H9 (cell line): ENCODE measurements around the gene GPR157. TPM values are rescaled to one million over a fixed set of nuclear protein-coding genes. Genes with fewer than 3 reads are reported as not detected.

Experiments used
- DNase-seq: peaks from one replicate; pipeline ENCODE4 v3.0.0-alpha.2; 2017
- H2AFZ ChIP-seq: one replicate; pipeline ENCODE4 v1.6.1; 2013; ENCODE audit warnings: mild to moderate bottlenecking, low read length, control low read depth, moderate library complexity
- H2AK5ac ChIP-seq: 2 replicates; pipeline ENCODE4 v1.6.1; 2013; ENCODE audit warnings: low read length, control low read depth, mixed read lengths; ENCODE audit not compliant: insufficient read length
- H2BK120ac ChIP-seq: one replicate; pipeline ENCODE4 v1.6.1; 2013; ENCODE audit warnings: low read depth, mild to moderate bottlenecking, low read length, control low read depth, inconsistent platforms; ENCODE audit not compliant: poor library complexity, severe bottlenecking
- H2BK12ac ChIP-seq: 2 replicates; pipeline ENCODE4 v1.6.1; 2013; ENCODE audit warnings: low read length, control low read depth, mixed read lengths, low read depth; ENCODE audit not compliant: insufficient read length
- H2BK15ac ChIP-seq: 2 replicates; pipeline ENCODE4 v1.6.1; 2013; ENCODE audit warnings: low read depth, low read length, control low read depth
- H2BK20ac ChIP-seq: one replicate; pipeline ENCODE4 v1.6.1; 2013; ENCODE audit warnings: low read depth, mild to moderate bottlenecking, low read length, control low read depth, inconsistent platforms; ENCODE audit not compliant: poor library complexity, severe bottlenecking
- H2BK5ac ChIP-seq: 2 replicates; pipeline ENCODE4 v1.6.1; 2013; ENCODE audit warnings: low read length, control low read depth, mixed read lengths; ENCODE audit not compliant: insufficient read length
- H3K14ac ChIP-seq: 2 replicates; pipeline ENCODE4 v1.6.1; 2013; ENCODE audit warnings: low read length, control low read depth; ENCODE audit not compliant: insufficient read depth
- H3K18ac ChIP-seq: 2 replicates; pipeline ENCODE4 v1.6.1; 2013; ENCODE audit warnings: low read depth, mild to moderate bottlenecking, mixed read lengths, low read length, control low read depth; ENCODE audit not compliant: insufficient read length
- H3K23ac ChIP-seq: 2 replicates; pipeline ENCODE4 v1.6.1; 2013; ENCODE audit warnings: low read length, control low read depth, mixed read lengths, low read depth; ENCODE audit not compliant: insufficient read length
- H3K23me2 ChIP-seq: 2 replicates; pipeline ENCODE4 v1.6.1; 2013; ENCODE audit warnings: low read depth, mild to moderate bottlenecking, mixed read lengths, low read length, control low read depth; ENCODE audit not compliant: insufficient read length, poor library complexity, severe bottlenecking
- H3K27ac ChIP-seq: 2 replicates; pipeline ENCODE4 v1.5.1; 2013; ENCODE audit warnings: low read length, control low read depth, mixed read lengths, low read depth; ENCODE audit not compliant: insufficient read length
- H3K27me3 ChIP-seq: 2 replicates; pipeline ENCODE4 v1.6.1; 2013; ENCODE audit warnings: low read length, control low read depth, inconsistent platforms; ENCODE audit not compliant: insufficient read depth
- H3K4ac ChIP-seq: 2 replicates; pipeline ENCODE4 v1.6.1; 2013; ENCODE audit warnings: low read depth, mild to moderate bottlenecking, control low read depth, inconsistent platforms, low read length, moderate library complexity
- H3K4me1 ChIP-seq: 2 replicates; pipeline ENCODE4 v1.6.1; 2013; ENCODE audit warnings: low read length, control low read depth, inconsistent platforms; ENCODE audit not compliant: insufficient read depth
- H3K4me2 ChIP-seq: 2 replicates; pipeline ENCODE4 v1.6.1; 2013; ENCODE audit warnings: low read length, control low read depth, mixed read lengths; ENCODE audit not compliant: insufficient read length, insufficient read depth
- H3K56ac ChIP-seq: 2 replicates; pipeline ENCODE4 v1.6.1; 2013; ENCODE audit warnings: low read depth, mild to moderate bottlenecking, mixed read lengths, low read length, control low read depth; ENCODE audit not compliant: insufficient read length
- H3K79me1 ChIP-seq: 2 replicates; pipeline ENCODE4 v1.6.1; 2013; ENCODE audit warnings: low read depth, mild to moderate bottlenecking, moderate library complexity, low read length, control low read depth, inconsistent platforms; ENCODE audit not compliant: insufficient read depth, poor library complexity, severe bottlenecking
- H3K79me2 ChIP-seq: 2 replicates; pipeline ENCODE4 v1.6.1; 2013; ENCODE audit warnings: low read length, control low read depth, inconsistent platforms; ENCODE audit not compliant: insufficient read depth
- H3K9ac ChIP-seq: 2 replicates; pipeline ENCODE4 v1.6.1; 2013; ENCODE audit warnings: low read length, control low read depth, mixed read lengths; ENCODE audit not compliant: insufficient read length; ENCODE audit errors: extremely low read depth
- H3K9me3 ChIP-seq: one replicate; pipeline ENCODE4 v1.6.1; 2013; ENCODE audit warnings: low read depth, low read length, inconsistent platforms; ENCODE audit not compliant: control insufficient read depth
- H3T11ph ChIP-seq: one replicate; pipeline ENCODE4 v1.6.1; 2013; ENCODE audit warnings: mild to moderate bottlenecking, low read length, control low read depth, inconsistent platforms
- H4K20me1 ChIP-seq: one replicate; pipeline ENCODE4 v1.6.1; 2013; ENCODE audit not compliant: control insufficient read depth, insufficient read length, insufficient read depth
- H4K5ac ChIP-seq: 2 replicates; pipeline ENCODE4 v1.6.1; 2013; ENCODE audit warnings: low read depth, mild to moderate bottlenecking, mixed read lengths, low read length, control low read depth; ENCODE audit not compliant: insufficient read length
- H4K8ac ChIP-seq: replicated peaks from 2 replicates; pipeline ENCODE4 v1.6.1; 2013; ENCODE audit warnings: low read length, control low read depth, mixed read lengths, low read depth; ENCODE audit not compliant: insufficient read length
- H4K91ac ChIP-seq: 2 replicates; pipeline ENCODE4 v1.6.1; 2013; ENCODE audit warnings: low read depth, mild to moderate bottlenecking, moderate library complexity, mixed read lengths, low read length, control low read depth; ENCODE audit not compliant: insufficient read length
- H3K27ac Mint-ChIP-seq, 3 experiments: 2 replicates in 2 of 3; 3 replicates in 1 of 3; pipeline ENCODE4 v1.8.0; 2020 to 2021; ENCODE audit warnings: mixed read lengths in 3 of 3, mild to moderate bottlenecking in 1 of 3, moderate library complexity in 1 of 3
- H3K27me3 Mint-ChIP-seq: 2 replicates; pipeline ENCODE4 v1.8.0; 2021; ENCODE audit warnings: low read depth, mild to moderate bottlenecking, moderate library complexity, mixed read lengths
- H3K36me3 Mint-ChIP-seq, 3 experiments: 2 replicates in 2 of 3; 3 replicates in 1 of 3; pipeline ENCODE4 v1.8.0; 2020 to 2021; ENCODE audit warnings: low read depth in 3 of 3, mixed read lengths in 3 of 3; ENCODE audit not compliant: insufficient read depth in 1 of 3
- H3K4me1 Mint-ChIP-seq, 2 experiments: 2 replicates each; pipeline ENCODE4 v1.8.0; 2020; ENCODE audit warnings: mixed read lengths in 2 of 2
- H3K4me3 Mint-ChIP-seq, 2 experiments: 2 replicates in 1 of 2; 3 replicates in 1 of 2; pipeline ENCODE4 v1.8.0; 2020 to 2021; ENCODE audit warnings: mild to moderate bottlenecking in 2 of 2, mixed read lengths in 2 of 2, moderate library complexity in 1 of 2
- H3K9me3 Mint-ChIP-seq, 2 experiments: 2 replicates in 1 of 2; 3 replicates in 1 of 2; pipeline ENCODE4 v1.8.0; 2020; ENCODE audit warnings: mild to moderate bottlenecking in 2 of 2, mixed read lengths in 2 of 2, moderate library complexity in 1 of 2
- WGBS: extraction: QIAGEN DNeasy Blood & Tissue Kit; methylation state at CpG from one replicate; pipeline ENCODE4 v1.1.7; 2013; ENCODE audit warnings: missing lambda C conversion rate, low lambda C conversion rate, mixed read lengths; ENCODE audit not compliant: insufficient read length; ENCODE audit errors: extremely low coverage; 5-methylcytosine and 5-hydroxymethylcytosine counted together
- total RNA-seq: library from RNA; stranded (reverse); gene quantifications from 2 replicates; pipeline ENCODE4 v1.2.1, GENCODE V29; 2021
- TF ChIP-seq, protein P1 (sequence below): fragments of 200-600 bp; sonication (generic); conservative IDR thresholded peaks from 3 replicates; pipeline ENCODE4 v1.8.0; 2021; ENCODE audit warnings: antibody characterized with exemption, mild to moderate bottlenecking

Gene GPR157
- total RNA-seq, 1 experiment from 2014 or later, result 3.8 TPM

DNA sequence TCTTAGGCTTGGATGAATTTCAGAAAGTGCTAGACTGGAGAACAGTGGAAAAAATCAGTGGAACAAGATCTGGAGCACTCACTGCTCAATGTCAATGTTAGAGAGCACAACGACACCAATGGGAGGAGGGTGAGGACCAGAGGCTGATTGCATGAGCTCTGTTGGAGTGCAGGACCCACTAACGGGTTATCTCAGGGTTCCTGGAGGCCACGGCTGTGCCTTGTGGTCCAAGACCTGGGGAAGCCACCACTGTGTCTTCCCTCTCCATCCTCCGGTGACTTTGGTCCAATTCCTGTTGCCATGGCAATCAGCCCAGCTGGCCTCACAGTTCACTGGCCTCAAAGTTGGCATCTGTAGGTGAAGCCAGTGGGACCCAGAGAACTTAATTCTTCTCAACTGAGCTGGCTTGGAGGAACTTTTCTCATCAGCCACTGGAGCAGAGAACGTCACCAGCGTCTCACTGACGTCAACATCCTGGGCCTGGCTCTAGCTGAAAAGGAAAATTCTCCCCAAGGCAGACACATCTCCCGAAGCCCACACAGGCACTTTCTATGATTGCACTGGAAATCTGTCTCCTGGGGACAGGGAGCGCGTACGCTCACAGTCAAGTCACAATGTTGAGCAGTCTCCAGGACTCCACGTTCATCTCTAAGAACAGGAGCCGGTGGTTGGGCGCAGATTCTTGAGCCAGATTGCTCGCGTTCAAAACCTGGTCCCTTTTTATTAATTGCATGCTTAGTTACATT is 21.9 kb upstream of the GPR157 start:
- no peak overlapping the region for H3K4me3 Mint-ChIP-seq

More for the DNA sequence above, 21.9 kb upstream of the GPR157 start:
- H2BK5ac ChIP-seq, result no peak overlapping the region
- no peak overlapping the region for H2BK15ac ChIP-seq
- no peak overlapping the region for H4K91ac ChIP-seq
- no peak overlapping the region for H3K23ac ChIP-seq
- no peak overlapping the region for H4K8ac ChIP-seq
- H3K27me3 ChIP-seq, result no peaks in the 10 kb centered on the region
- H2BK20ac ChIP-seq, result no peak overlapping the region
- no peaks in the 10 kb centered on the region for H3K4me1 ChIP-seq
- peaks cover 5% of the 10 kb centered on the region in 2 experiments; a peak in 1 of 4 replicates for H3K4me1 Mint-ChIP-seq
- H2AFZ ChIP-seq, result no peak overlapping the region
- H4K20me1 ChIP-seq, result no peaks in the 10 kb centered on the region
- H3K9me3 Mint-ChIP-seq, result no peaks in the 10 kb centered on the region
- no peak overlapping the region for H3K56ac ChIP-seq
- no peak overlapping the region for H3K9ac ChIP-seq
- no peaks in the 10 kb centered on the region for H3K27me3 Mint-ChIP-seq
- no peak overlapping the region for H3K4ac ChIP-seq
- H3K27ac Mint-ChIP-seq, result no peak overlapping the region
- H2AK5ac ChIP-seq, result no peak overlapping the region
- H4K5ac ChIP-seq, result no peak overlapping the region
- no peaks in the 10 kb centered on the region for H3K9me3 ChIP-seq
- TF ChIP-seq, protein P1, sequence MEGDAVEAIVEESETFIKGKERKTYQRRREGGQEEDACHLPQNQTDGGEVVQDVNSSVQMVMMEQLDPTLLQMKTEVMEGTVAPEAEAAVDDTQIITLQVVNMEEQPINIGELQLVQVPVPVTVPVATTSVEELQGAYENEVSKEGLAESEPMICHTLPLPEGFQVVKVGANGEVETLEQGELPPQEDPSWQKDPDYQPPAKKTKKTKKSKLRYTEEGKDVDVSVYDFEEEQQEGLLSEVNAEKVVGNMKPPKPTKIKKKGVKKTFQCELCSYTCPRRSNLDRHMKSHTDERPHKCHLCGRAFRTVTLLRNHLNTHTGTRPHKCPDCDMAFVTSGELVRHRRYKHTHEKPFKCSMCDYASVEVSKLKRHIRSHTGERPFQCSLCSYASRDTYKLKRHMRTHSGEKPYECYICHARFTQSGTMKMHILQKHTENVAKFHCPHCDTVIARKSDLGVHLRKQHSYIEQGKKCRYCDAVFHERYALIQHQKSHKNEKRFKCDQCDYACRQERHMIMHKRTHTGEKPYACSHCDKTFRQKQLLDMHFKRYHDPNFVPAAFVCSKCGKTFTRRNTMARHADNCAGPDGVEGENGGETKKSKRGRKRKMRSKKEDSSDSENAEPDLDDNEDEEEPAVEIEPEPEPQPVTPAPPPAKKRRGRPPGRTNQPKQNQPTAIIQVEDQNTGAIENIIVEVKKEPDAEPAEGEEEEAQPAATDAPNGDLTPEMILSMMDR, result no peak
- H3K14ac ChIP-seq, result no peak overlapping the region
- H3K36me3 Mint-ChIP-seq, result peaks cover 0 to 35% (median 14%) of the 10 kb centered on the region in 3 experiments; a peak in 4 of 7 replicates
- no peaks in the 10 kb centered on the region for H3K23me2 ChIP-seq
- no CpG with 5 or more reads among the region's 16 CpGs for WGBS
- H2BK12ac ChIP-seq, result no peak overlapping the region
- no peak for DNase-seq
- no peak overlapping the region for H3T11ph ChIP-seq
- H3K4me2 ChIP-seq, result no peak overlapping the region
- H2BK120ac ChIP-seq, result no peak overlapping the region
- no peak overlapping the region for H3K18ac ChIP-seq
- H3K27ac ChIP-seq, result no peak overlapping the region
- peaks cover 5% of the 10 kb centered on the region for H3K79me1 ChIP-seq
- no peaks in the 10 kb centered on the region; the same call in 1 of the 2 replicates for H3K79me2 ChIP-seq
